K562 (cell line): Measurements from ENCODE around the gene WDR64. TPM values are rescaled to one million over a fixed set of nuclear protein-coding genes. Genes with fewer than 3 reads are reported as not detected.
A peak's percentile ranks its signal among the peaks of the same experiment; 100 is the strongest.

Source experiments
- CC2D1A ChIP-seq: fragments of 450-650 bp; IDR thresholded peaks from 2 replicates; pipeline ENCODE4 v1.6.1; 2017; ENCODE audit warnings: mild to moderate bottlenecking
- PRDM10 ChIP-seq: fragments of 450-650 bp; IDR thresholded peaks from 2 replicates; pipeline ENCODE4 v1.6.1; 2018; ENCODE audit not compliant: partially characterized antibody
- ZNF347 ChIP-seq: fragments of 450-650 bp; formaldehyde crosslinking; IDR thresholded peaks from 2 replicates; pipeline ENCODE4 v1.4.0; 2020; ENCODE audit warnings: low read depth, mild to moderate bottlenecking, moderate library complexity
- polyA plus RNA-seq, 8 experiments: library from polyadenylated mRNA; depleted of rRNA in 4 of 8; stranded (reverse) in 5 of 8; unstranded in 3 of 8; fragments of >200 nt; fragmentation: Nextera tagmentation in 2 of 8; fragmentation: Illumina TruSeq in 1 of 8; extraction: Ambion mirVana in 2 of 8; extraction: Trizol in 1 of 8; gene quantifications; 2 replicates each; pipeline versions ENCODE4 v1.2.1 to v1.2.3, GENCODE V29; 2011 to 2014; ENCODE audit warnings: inconsistent platforms in 1 of 8, missing spikeins in 1 of 8
- total RNA-seq, 7 experiments: library from RNA; depleted of rRNA in 6 of 7; stranded (reverse); fragments of >200 nt in 6 of 7; fragmentation: Illumina TruSeq in 2 of 7; extraction: Trizol in 2 of 7; gene quantifications; 2 replicates each; pipeline versions ENCODE4 v1.2.1 to v1.2.3, GENCODE V29; 2011 to 2021; ENCODE audit warnings: low replicate concordance in 1 of 7
- TF ChIP-seq, protein P1 (sequence below), 2 experiments: fragments of 450-650 bp in 1 of 2; sonication (generic) in 1 of 2; formaldehyde crosslinking in 1 of 2; IDR thresholded peaks; 2 replicates each; pipeline versions ENCODE4 v1.7.1 to v1.9.0; 2016 to 2022; ENCODE audit warnings: inconsistent platforms in 1 of 2, mild to moderate bottlenecking in 1 of 2, missing genetic modification reagents in 1 of 2
- TF ChIP-seq, protein P2 (sequence below): fragments of 250-450 bp; sonication (Bioruptor Pico); IDR thresholded peaks from 2 replicates; pipeline ENCODE4 v1.4.0; 2020

The WDR64 gene
- total and polyA plus RNA-seq, 9 of the 15 experiments (the other 6 are each of a cell fraction or from before 2014, with no cell fraction given): 0.06 to 0.29 (median 0.19) TPM; not detected in 5

DNA sequence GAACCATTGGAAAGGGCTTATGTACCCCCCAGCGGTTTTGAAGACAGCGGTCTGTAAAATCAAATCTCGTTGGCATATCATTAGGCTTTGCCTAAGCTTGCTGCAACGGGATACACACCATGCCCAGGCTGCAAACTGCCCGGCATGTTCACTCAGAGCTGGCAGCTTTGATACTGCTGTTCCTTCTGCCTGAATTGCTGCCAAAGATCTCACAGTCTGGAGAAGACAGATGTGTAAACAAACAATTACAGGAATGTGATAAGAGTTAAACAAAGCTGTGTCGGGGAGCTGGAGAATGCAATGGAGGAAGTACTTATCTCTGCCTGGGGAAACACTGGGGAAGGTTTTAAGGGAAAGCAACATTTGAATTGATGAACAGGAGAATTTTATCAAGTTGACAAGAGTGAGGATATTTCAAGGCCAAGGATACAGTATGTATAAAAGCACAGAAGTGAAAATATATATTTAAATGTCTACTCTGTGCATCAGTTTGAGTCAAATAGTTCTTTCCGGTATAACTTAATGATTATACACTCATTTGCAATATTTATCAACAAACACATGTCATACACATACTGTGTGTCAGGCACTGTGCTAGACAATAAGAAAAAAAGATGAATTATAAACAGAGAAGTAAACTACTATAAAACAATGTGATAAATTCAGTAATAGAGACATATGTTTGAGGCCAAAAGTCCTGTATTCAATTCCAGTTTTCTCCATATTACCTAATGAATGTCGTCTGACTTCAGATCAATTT is 41.8 kb upstream of the WDR64 start (continued):
- no peak for TF ChIP-seq PRDM10
- TF ChIP-seq, protein P1, sequence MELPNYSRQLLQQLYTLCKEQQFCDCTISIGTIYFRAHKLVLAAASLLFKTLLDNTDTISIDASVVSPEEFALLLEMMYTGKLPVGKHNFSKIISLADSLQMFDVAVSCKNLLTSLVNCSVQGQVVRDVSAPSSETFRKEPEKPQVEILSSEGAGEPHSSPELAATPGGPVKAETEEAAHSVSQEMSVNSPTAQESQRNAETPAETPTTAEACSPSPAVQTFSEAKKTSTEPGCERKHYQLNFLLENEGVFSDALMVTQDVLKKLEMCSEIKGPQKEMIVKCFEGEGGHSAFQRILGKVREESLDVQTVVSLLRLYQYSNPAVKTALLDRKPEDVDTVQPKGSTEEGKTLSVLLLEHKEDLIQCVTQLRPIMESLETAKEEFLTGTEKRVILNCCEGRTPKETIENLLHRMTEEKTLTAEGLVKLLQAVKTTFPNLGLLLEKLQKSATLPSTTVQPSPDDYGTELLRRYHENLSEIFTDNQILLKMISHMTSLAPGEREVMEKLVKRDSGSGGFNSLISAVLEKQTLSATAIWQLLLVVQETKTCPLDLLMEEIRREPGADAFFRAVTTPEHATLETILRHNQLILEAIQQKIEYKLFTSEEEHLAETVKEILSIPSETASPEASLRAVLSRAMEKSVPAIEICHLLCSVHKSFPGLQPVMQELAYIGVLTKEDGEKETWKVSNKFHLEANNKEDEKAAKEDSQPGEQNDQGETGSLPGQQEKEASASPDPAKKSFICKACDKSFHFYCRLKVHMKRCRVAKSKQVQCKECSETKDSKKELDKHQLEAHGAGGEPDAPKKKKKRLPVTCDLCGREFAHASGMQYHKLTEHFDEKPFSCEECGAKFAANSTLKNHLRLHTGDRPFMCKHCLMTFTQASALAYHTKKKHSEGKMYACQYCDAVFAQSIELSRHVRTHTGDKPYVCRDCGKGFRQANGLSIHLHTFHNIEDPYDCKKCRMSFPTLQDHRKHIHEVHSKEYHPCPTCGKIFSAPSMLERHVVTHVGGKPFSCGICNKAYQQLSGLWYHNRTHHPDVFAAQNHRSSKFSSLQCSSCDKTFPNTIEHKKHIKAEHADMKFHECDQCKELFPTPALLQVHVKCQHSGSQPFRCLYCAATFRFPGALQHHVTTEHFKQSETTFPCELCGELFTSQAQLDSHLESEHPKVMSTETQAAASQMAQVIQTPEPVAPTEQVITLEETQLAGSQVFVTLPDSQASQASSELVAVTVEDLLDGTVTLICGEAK (IDR thresholded peaks at IDR 0.05): peak; percentile 26; the same call in 1 of the 2 replicates
- TF ChIP-seq, protein P1 (CRISPR knock-in tag; IDR thresholded peaks at IDR 0.05): no peak
- no peak for TF ChIP-seq CC2D1A
- no peak for TF ChIP-seq ZNF347 (CRISPR knock-in tag)
- TF ChIP-seq, protein P2, sequence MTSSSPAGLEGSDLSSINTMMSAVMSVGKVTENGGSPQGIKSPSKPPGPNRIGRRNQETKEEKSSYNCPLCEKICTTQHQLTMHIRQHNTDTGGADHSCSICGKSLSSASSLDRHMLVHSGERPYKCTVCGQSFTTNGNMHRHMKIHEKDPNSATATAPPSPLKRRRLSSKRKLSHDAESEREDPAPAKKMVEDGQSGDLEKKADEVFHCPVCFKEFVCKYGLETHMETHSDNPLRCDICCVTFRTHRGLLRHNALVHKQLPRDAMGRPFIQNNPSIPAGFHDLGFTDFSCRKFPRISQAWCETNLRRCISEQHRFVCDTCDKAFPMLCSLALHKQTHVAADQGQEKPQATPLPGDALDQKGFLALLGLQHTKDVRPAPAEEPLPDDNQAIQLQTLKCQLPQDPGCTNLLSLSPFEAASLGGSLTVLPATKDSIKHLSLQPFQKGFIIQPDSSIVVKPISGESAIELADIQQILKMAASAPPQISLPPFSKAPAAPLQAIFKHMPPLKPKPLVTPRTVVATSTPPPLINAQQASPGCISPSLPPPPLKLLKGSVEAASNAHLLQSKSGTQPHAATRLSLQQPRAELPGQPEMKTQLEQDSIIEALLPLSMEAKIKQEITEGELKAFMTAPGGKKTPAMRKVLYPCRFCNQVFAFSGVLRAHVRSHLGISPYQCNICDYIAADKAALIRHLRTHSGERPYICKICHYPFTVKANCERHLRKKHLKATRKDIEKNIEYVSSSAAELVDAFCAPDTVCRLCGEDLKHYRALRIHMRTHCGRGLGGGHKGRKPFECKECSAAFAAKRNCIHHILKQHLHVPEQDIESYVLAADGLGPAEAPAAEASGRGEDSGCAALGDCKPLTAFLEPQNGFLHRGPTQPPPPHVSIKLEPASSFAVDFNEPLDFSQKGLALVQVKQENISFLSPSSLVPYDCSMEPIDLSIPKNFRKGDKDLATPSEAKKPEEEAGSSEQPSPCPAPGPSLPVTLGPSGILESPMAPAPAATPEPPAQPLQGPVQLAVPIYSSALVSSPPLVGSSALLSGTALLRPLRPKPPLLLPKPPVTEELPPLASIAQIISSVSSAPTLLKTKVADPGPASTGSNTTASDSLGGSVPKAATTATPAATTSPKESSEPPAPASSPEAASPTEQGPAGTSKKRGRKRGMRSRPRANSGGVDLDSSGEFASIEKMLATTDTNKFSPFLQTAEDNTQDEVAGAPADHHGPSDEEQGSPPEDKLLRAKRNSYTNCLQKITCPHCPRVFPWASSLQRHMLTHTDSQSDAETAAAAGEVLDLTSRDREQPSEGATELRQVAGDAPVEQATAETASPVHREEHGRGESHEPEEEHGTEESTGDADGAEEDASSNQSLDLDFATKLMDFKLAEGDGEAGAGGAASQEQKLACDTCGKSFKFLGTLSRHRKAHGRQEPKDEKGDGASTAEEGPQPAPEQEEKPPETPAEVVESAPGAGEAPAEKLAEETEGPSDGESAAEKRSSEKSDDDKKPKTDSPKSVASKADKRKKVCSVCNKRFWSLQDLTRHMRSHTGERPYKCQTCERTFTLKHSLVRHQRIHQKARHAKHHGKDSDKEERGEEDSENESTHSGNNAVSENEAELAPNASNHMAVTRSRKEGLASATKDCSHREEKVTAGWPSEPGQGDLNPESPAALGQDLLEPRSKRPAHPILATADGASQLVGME: no peak
